ENCODE data around the gene GALNT16.
A peak's percentile ranks its signal among the peaks of the same experiment; 100 is the strongest.

GALNT16 gene

DNA sequence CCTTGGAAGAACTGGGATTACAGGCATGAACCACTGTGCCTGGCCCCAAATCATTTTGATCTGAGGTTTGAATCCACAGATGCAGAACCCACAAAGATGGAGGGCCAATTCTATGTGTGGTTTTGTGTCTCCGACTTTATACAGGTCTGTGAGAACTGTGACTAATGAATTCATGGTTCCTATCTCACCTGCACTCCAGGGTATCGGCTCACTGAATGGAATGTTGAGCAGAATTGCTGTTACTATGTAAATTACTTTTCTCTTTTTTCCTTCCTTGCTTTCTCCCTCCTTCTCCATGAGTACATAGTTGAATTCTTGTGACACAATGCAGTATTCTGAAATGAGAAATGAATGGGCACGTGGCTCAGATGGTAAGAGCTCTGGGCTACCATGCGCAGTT lies 21.1 kb upstream of the GALNT16 start:
- no peak for DNase-seq (ENCODE audit: low read depth)
- TF ChIP-seq, protein P1, sequence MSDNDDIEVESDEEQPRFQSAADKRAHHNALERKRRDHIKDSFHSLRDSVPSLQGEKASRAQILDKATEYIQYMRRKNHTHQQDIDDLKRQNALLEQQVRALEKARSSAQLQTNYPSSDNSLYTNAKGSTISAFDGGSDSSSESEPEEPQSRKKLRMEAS (IDR thresholded peaks at IDR 0.05; ENCODE audit: low read depth, low read length), result no peak
- no peak for TF ChIP-seq MYC (IDR thresholded peaks at IDR 0.05; ENCODE audit: low read depth, low read length)
- no peak for TF ChIP-seq POLR2A (IDR thresholded peaks at IDR 0.05; ENCODE audit: extremely low read depth, insufficient read length)
- TF ChIP-seq CTCF (IDR thresholded peaks at IDR 0.05; ENCODE audit: low read depth, low read length), result no peak
- H3K4me3 ChIP-seq (ENCODE audit: low read depth, low read length), result no peak overlapping the region

DNA sequence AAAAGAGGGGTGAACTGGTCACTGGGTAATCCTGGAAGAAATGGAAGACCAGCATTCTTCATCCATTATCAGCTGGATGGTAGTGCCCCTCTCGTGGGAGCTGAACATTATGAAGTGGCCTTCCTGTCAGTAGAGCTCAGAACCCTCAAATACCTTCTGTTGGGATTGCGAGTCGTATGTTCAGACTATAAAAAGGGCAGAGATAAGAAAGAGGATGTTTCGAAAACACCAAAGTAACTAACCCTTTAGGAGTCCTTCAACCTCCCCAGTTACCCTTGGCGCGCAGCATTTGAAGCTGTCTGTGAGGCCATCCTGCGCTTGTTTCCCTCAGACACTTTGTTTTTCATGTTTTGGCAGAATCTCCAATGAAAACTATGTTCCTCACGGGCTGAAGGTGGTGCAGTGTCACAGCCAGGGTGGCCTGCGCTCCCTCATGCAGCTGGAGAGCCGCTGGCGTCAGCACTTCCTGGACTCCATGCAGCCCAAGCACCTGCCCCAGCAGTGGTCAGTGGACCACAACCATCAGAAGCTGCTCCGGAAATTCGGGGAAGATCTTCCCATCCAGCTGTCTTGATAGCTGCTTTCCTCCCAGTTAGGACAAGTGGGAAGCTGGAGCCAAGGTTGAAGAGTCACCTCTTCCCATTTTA lies 19.3 kb upstream of the GALNT16 start:
- TF ChIP-seq, protein P1 (IDR thresholded peaks at IDR 0.05; ENCODE audit: low read depth, low read length), result no peak
- TF ChIP-seq MYC (IDR thresholded peaks at IDR 0.05; ENCODE audit: low read depth, low read length) (no peak), CTCF (IDR thresholded peaks at IDR 0.05; ENCODE audit: low read depth, low read length) (no peak)
- no peak overlapping the region for H3K4me3 ChIP-seq (ENCODE audit: low read depth, low read length)
- peak; percentile 53 for DNase-seq (ENCODE audit: low read depth)

DNA sequence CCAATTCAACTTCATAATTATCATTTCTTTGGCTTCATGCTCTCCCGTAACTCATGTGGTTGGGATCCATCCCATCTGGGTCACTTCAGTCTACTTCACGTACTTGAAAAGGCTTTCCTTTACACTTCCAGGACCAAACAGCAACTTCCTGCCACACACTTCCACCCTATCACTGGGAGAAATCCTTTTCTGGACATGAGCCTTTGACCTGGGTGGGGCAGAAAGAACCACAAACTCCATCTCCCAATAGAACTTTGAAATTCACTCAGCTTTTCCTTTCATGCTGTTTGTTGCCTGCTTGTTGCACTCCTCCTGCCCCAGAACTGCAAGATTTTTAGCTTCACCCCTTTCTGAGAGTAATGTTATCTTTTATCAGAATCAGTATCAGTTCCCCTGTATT lies 18.4 kb upstream of the GALNT16 start:
- H3K4me3 ChIP-seq (ENCODE audit: low read depth, low read length), result no peak overlapping the region
- TF ChIP-seq MYC (IDR thresholded peaks at IDR 0.05; ENCODE audit: low read depth, low read length) (no peak), POLR2A (IDR thresholded peaks at IDR 0.05; ENCODE audit: extremely low read depth, insufficient read length) (no peak), CTCF (IDR thresholded peaks at IDR 0.05; ENCODE audit: low read depth, low read length) (no peak)
- TF ChIP-seq, protein P1 (IDR thresholded peaks at IDR 0.05; ENCODE audit: low read depth, low read length), result no peak
- no peak for DNase-seq (ENCODE audit: low read depth)

DNA sequence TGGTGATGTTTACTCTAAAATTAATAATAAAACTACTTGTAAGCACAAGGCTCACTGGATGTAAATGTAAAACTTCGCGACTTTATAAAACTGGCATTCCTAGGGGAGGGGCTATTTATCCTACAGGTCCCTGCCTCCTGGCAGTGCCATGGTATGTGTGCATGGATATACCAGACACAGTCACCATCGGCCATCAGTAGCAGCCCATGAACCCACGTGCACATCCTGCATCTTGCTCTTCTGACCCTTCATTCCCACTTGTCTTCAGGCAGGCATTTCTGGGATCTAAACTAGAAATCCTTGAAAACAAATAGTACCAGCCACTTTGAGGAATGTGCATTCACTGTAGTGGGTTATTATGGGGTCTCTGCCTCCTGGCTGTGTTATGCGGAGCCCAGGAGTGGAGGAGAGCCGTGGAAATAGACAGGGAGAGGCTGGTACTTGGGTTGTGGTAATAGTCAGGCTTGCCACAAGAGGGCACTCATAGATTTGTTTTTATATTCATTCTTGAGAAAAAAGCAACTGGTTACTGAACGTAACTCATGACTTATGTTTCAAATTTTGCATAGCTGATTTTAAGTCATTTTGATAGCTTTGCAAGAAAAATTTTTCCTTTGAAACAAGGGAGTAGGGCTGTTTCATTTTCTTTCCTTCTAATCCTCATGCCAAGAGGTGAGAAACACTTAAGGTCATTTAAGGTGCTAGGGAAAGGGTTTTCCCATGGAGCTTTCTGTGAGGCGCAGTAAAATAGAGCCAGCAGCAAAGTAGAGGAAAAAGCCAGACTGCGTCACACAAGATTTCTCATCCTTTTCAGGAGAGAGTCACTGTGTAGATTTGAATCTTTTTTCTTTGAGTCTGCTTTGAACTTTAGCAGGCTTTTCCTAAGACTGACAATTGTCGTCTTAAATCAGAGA lies 17.4 kb upstream of the GALNT16 start:
- H3K4me3 ChIP-seq (ENCODE audit: low read depth, low read length), result no peak overlapping the region
- TF ChIP-seq CTCF (IDR thresholded peaks at IDR 0.05; ENCODE audit: low read depth, low read length) (peak; percentile 53), MYC (IDR thresholded peaks at IDR 0.05; ENCODE audit: low read depth, low read length) (no peak), POLR2A (IDR thresholded peaks at IDR 0.05; ENCODE audit: extremely low read depth, insufficient read length) (no peak)
- TF ChIP-seq, protein P1 (IDR thresholded peaks at IDR 0.05; ENCODE audit: low read depth, low read length), result no peak
- peak; percentile 64 for DNase-seq (ENCODE audit: low read depth)

DNA sequence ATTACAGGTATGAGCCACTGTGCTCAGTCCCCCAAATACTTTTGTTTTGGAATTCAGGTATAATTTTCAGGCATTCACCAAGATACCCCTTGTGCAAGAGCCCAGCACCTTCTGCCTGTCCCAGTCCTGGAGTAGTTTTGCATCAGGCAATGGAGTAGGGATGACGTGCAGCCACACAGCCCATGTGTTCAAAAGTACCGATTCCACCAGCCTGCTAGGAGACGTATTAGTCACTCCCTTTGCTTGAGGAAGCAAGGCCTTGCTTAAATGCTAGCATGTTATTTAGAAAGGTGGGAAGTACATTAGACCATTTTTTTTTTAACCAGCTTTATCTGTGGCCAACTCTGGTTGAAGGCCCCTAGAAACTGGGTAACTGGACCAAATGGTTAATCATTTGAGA lies 15.0 kb upstream of the GALNT16 start:
- no peak overlapping the region for H3K4me3 ChIP-seq (ENCODE audit: low read depth, low read length)
- DNase-seq (ENCODE audit: low read depth), result no peak
- TF ChIP-seq POLR2A (IDR thresholded peaks at IDR 0.05; ENCODE audit: extremely low read depth, insufficient read length), result no peak
- TF ChIP-seq MYC (IDR thresholded peaks at IDR 0.05; ENCODE audit: low read depth, low read length), result no peak
- TF ChIP-seq, protein P1 (IDR thresholded peaks at IDR 0.05; ENCODE audit: low read depth, low read length), result no peak
- no peak for TF ChIP-seq CTCF (IDR thresholded peaks at IDR 0.05; ENCODE audit: low read depth, low read length)

Measured in NB4 (cell line).